ENCODE measurements around the gene ZNF79.
A peak's percentile ranks its signal among the peaks of the same experiment; 100 is the strongest.

The ZNF79 gene
- 20.3 to 48.7 (median 28.2) reads per million in 9 experiments for total RNA-seq

GRCh38 chr9:127423934-127424675 lies at the start of gene ZNF79:
TSS of gene ZNF79 (plus strand) at chr9:127424382. CDS start at chr9:127424788, 406 bp downstream.
- DNase-seq (peak; percentile 88 to 89 (median 88)), ATAC-seq (replicated peaks) (peak; percentile 86)
- Mint-ChIP-seq H3K4me1 (ENCODE audit: low read depth in 2 of 2) (peaks cover 38 to 47% of the 10 kb centered on the region in 2 donors), H3K36me3 (ENCODE audit: insufficient read depth) (peaks cover 44% of the 10 kb centered on the region), H3K4me3 (peak within 1 kb of the TSS; percentile 99 to 100), H3K9me3 (no peaks in the 10 kb centered on the region), H3K27ac (peak within 1 kb of the TSS; percentile 99), H3K27me3 (no peaks in the 10 kb centered on the region)

GRCh38 chr9:127380479-127380878 lies 43.7 kb upstream of the ZNF79 start:
- no peaks in the 10 kb centered on the region for H3K36me3 Mint-ChIP-seq (ENCODE audit: insufficient read depth)
- H3K9me3 Mint-ChIP-seq, result no peaks in the 10 kb centered on the region
- H3K4me1 Mint-ChIP-seq (ENCODE audit: low read depth in 2 of 2), result peaks cover 4 to 5% of the 10 kb centered on the region in 2 donors
- H3K4me3 Mint-ChIP-seq, result no peak overlapping the region
- no peak overlapping the region for H3K27ac Mint-ChIP-seq
- peaks cover 40 to 64% of the 10 kb centered on the region in 2 donors for H3K27me3 Mint-ChIP-seq
- ATAC-seq (replicated peaks), result no peak
- DNase-seq, result no peak

- Mint-ChIP-seq H3K4me3 (no peak overlapping the region), H3K9me3 (no peaks in the 10 kb centered on the region), H3K36me3 (ENCODE audit: insufficient read depth) (peaks cover 3% of the 10 kb centered on the region), H3K27ac (no peak overlapping the region), H3K4me1 (ENCODE audit: low read depth in 2 of 2) (peaks cover 5 to 9% of the 10 kb centered on the region in 2 donors), H3K27me3 (peaks cover 55 to 69% of the 10 kb centered on the region in 2 donors)
- DNase-seq (no peak), ATAC-seq (replicated peaks) (no peak)
Measured at GRCh38 chr9:127382541-127382940, 41.6 kb upstream of the ZNF79 start.

- H3K4me3 Mint-ChIP-seq, result no peak overlapping the region
- ATAC-seq (replicated peaks) (no peak), DNase-seq (no peak)
- peaks cover 19 to 24% of the 10 kb centered on the region in 2 donors for H3K4me1 Mint-ChIP-seq (ENCODE audit: low read depth in 2 of 2)
- H3K27ac Mint-ChIP-seq, result no peak overlapping the region
- H3K27me3 Mint-ChIP-seq, result peaks cover 55 to 74% of the 10 kb centered on the region in 2 donors
- peaks cover 11% of the 10 kb centered on the region for H3K36me3 Mint-ChIP-seq (ENCODE audit: insufficient read depth)
- H3K9me3 Mint-ChIP-seq, result no peaks in the 10 kb centered on the region
Measured at GRCh38 chr9:127384016-127384730, 40.0 kb upstream of the ZNF79 start.

GRCh38 chr9:127384901-127385300 lies 39.3 kb upstream of the ZNF79 start:
- peaks cover 55 to 74% of the 10 kb centered on the region in 2 donors for H3K27me3 Mint-ChIP-seq
- no peak overlapping the region for H3K4me3 Mint-ChIP-seq
- H3K27ac Mint-ChIP-seq, result no peak overlapping the region
- peaks cover 22 to 24% of the 10 kb centered on the region in 2 donors for H3K4me1 Mint-ChIP-seq (ENCODE audit: low read depth in 2 of 2)
- no peaks in the 10 kb centered on the region for H3K9me3 Mint-ChIP-seq
- no peak for DNase-seq
- ATAC-seq (replicated peaks), result no peak
- H3K36me3 Mint-ChIP-seq (ENCODE audit: insufficient read depth), result peaks cover 11% of the 10 kb centered on the region

GRCh38 chr9:127386249-127386648 lies 37.9 kb upstream of the ZNF79 start:
- Mint-ChIP-seq H3K9me3 (no peaks in the 10 kb centered on the region), H3K4me1 (ENCODE audit: low read depth in 2 of 2) (peaks cover 22 to 24% of the 10 kb centered on the region in 2 donors), H3K36me3 (ENCODE audit: insufficient read depth) (peaks cover 11% of the 10 kb centered on the region), H3K27me3 (peaks cover 56 to 64% of the 10 kb centered on the region in 2 donors), H3K4me3 (no peak overlapping the region), H3K27ac (no peak overlapping the region)
- ATAC-seq (replicated peaks) (no peak), DNase-seq (no peak)

- H3K27ac Mint-ChIP-seq, result no peak overlapping the region
- DNase-seq, result no peak
Measured at GRCh38 chr9:127386981-127387380, 37.2 kb upstream of the ZNF79 start.

GRCh38 chr9:127388037-127388855 lies 35.9 kb upstream of the ZNF79 start:
- Mint-ChIP-seq H3K4me1 (ENCODE audit: low read depth in 2 of 2) (peaks cover 22 to 24% of the 10 kb centered on the region in 2 donors), H3K36me3 (ENCODE audit: insufficient read depth) (peaks cover 11% of the 10 kb centered on the region), H3K27me3 (peaks cover 51 to 61% of the 10 kb centered on the region in 2 donors), H3K27ac (peak overlapping the region; percentile 86 to 92), H3K9me3 (no peaks in the 10 kb centered on the region), H3K4me3 (peak overlapping the region; percentile 9 to 49)
- peak; percentile 98 for ATAC-seq (replicated peaks)
- peak; percentile 81 to 88 (median 81) for DNase-seq

More at GRCh38 chr9:127386981-127387380, 37.2 kb upstream of the ZNF79 start:
- Mint-ChIP-seq H3K36me3 (ENCODE audit: insufficient read depth) (peaks cover 11% of the 10 kb centered on the region), H3K4me1 (ENCODE audit: low read depth in 2 of 2) (peaks cover 22 to 24% of the 10 kb centered on the region in 2 donors), H3K9me3 (no peaks in the 10 kb centered on the region), H3K4me3 (no peak overlapping the region), H3K27me3 (peaks cover 54 to 64% of the 10 kb centered on the region in 2 donors)
- no peak for ATAC-seq (replicated peaks)

GRCh38 chr9:127388856-127389238 lies 35.3 kb upstream of the ZNF79 start:
- Mint-ChIP-seq H3K27me3 (peaks cover 45 to 55% of the 10 kb centered on the region in 2 donors), H3K9me3 (no peaks in the 10 kb centered on the region), H3K4me1 (ENCODE audit: low read depth in 2 of 2) (peaks cover 22 to 24% of the 10 kb centered on the region in 2 donors), H3K27ac (peak overlapping the region; percentile 86 to 92), H3K4me3 (peak overlapping the region; percentile 46 to 49), H3K36me3 (ENCODE audit: insufficient read depth) (peaks cover 11% of the 10 kb centered on the region)
- DNase-seq, result no peak
- ATAC-seq (replicated peaks), result no peak

GRCh38 chr9:127389381-127390247 lies 34.6 kb upstream of the ZNF79 start:
- no peaks in the 10 kb centered on the region for H3K9me3 Mint-ChIP-seq
- H3K27me3 Mint-ChIP-seq, result peaks cover 38 to 47% of the 10 kb centered on the region in 2 donors
- H3K36me3 Mint-ChIP-seq (ENCODE audit: insufficient read depth), result peaks cover 11% of the 10 kb centered on the region
- ATAC-seq (replicated peaks) (no peak), DNase-seq (no peak)
- H3K4me3 Mint-ChIP-seq, result peak overlapping the region in 1 of 2 donors; percentile 46
- H3K27ac Mint-ChIP-seq, result peak overlapping the region in 1 of 2 donors; percentile 86
- H3K4me1 Mint-ChIP-seq (ENCODE audit: low read depth in 2 of 2), result peaks cover 18 to 20% of the 10 kb centered on the region in 2 donors

- no peak overlapping the region for H3K4me3 Mint-ChIP-seq
- no peaks in the 10 kb centered on the region for H3K9me3 Mint-ChIP-seq
- H3K27ac Mint-ChIP-seq, result no peak overlapping the region
- no peak for DNase-seq
- H3K36me3 Mint-ChIP-seq (ENCODE audit: insufficient read depth), result peaks cover 11% of the 10 kb centered on the region
- peaks cover 18 to 20% of the 10 kb centered on the region in 2 donors for H3K4me1 Mint-ChIP-seq (ENCODE audit: low read depth in 2 of 2)
- no peak for ATAC-seq (replicated peaks)
- peaks cover 34 to 42% of the 10 kb centered on the region in 2 donors for H3K27me3 Mint-ChIP-seq
Measured at GRCh38 chr9:127390248-127390545, 34.0 kb upstream of the ZNF79 start.

GRCh38 chr9:127390563-127390962 lies 33.6 kb upstream of the ZNF79 start:
- Mint-ChIP-seq H3K4me1 (ENCODE audit: low read depth in 2 of 2) (peaks cover 18 to 19% of the 10 kb centered on the region in 2 donors), H3K27me3 (peaks cover 32 to 38% of the 10 kb centered on the region in 2 donors), H3K27ac (no peak overlapping the region), H3K4me3 (no peak overlapping the region), H3K9me3 (no peaks in the 10 kb centered on the region), H3K36me3 (ENCODE audit: insufficient read depth) (peaks cover 11% of the 10 kb centered on the region)
- DNase-seq, result no peak
- no peak for ATAC-seq (replicated peaks)
